ENCODE measurements around the gene HMX2. TPM values are rescaled to one million over a fixed set of nuclear protein-coding genes. Genes with fewer than 3 reads are reported as not detected.
A peak's percentile ranks its signal among the peaks of the same experiment; 100 is the strongest.

Gene HMX2
- total and polyA plus RNA-seq, 2 of the 8 experiments (the other 6 are each of a cell fraction or from before 2014, with no cell fraction given), result 2.0 to 2.7 TPM

- TF ChIP-seq CTCF (IDR thresholded peaks at IDR 0.05; ENCODE audit: control extremely low read depth in 1 of 3, insufficient read depth in 1 of 3, low read depth in 1 of 3, low read length in 3 of 3) (peak; percentile 84 to 93 (median 88)), TAF1 (IDR thresholded peaks at IDR 0.05; ENCODE audit: low read depth, low read length) (no peak), GABPA (IDR thresholded peaks at IDR 0.05; ENCODE audit: borderline replicate concordance, insufficient read depth, low read length) (peak; percentile 49; the same call in 1 of the 2 replicates), EP300 (IDR thresholded peaks at IDR 0.05; ENCODE audit: borderline replicate concordance in 1 of 2, low read depth in 2 of 2, low read length in 2 of 2) (peak in 1 of 2 experiments; percentile 37; a peak in 1 of 3 replicates), BRCA1 (IDR thresholded peaks at IDR 0.05; ENCODE audit: low read depth, low read length) (no peak), EZH2 (IDR thresholded peaks at IDR 0.05; ENCODE audit: low read depth, low read length, severe bottlenecking) (no peak), GTF2F1 (IDR thresholded peaks at IDR 0.05; ENCODE audit: borderline replicate concordance, low read depth, low read length) (no peak), CHD1 (IDR thresholded peaks at IDR 0.05; ENCODE audit: low read depth, low read length) (no peak), RXRA (IDR thresholded peaks at IDR 0.05; ENCODE audit: insufficient read depth, low read depth, low read length) (no peak), HDAC2 (IDR thresholded peaks at IDR 0.05; ENCODE audit: borderline replicate concordance in 1 of 2, low read depth in 2 of 2, low read length in 2 of 2) (no peak), JUN (IDR thresholded peaks at IDR 0.05; ENCODE audit: low read depth, low read length) (no peak), HDAC6 (IDR thresholded peaks at IDR 0.05; ENCODE audit: low read depth, low read length) (no peak), YY1 (IDR thresholded peaks at IDR 0.05; ENCODE audit: low read depth, low read length) (peak; percentile 79), SRF (IDR thresholded peaks at IDR 0.05; ENCODE audit: low read depth, low read length) (no peak), CBX8 (IDR thresholded peaks at IDR 0.05; ENCODE audit: borderline replicate concordance, low read depth, low read length) (no peak), RBBP5 (IDR thresholded peaks at IDR 0.05; ENCODE audit: borderline replicate concordance, low read depth, low read length) (peak; percentile 55; the same call in 1 of the 2 replicates), EGR1 (IDR thresholded peaks at IDR 0.05; ENCODE audit: borderline replicate concordance, low read depth, low read length) (no peak), SIN3A (conservative IDR thresholded peaks at IDR 0.05 in 1 of 2, IDR thresholded peaks at IDR 0.05 in 1 of 2; ENCODE audit: low read depth in 1 of 2, low read length in 2 of 2) (peak in 1 of 2 experiments; percentile 80; a peak in 1 of 4 replicates), CHD2 (IDR thresholded peaks at IDR 0.05; ENCODE audit: low read length) (no peak), CTBP2 (IDR thresholded peaks at IDR 0.05; ENCODE audit: borderline replicate concordance, insufficient read depth, insufficient read length, low read length) (peak; percentile 83)
Measured at GRCh38 chr10:123132576-123133477, 15.1 kb upstream of the HMX2 start (continued).
